MG63 (cell line): ENCODE data around the gene WFDC10A. TPM values are rescaled to one million over a fixed set of nuclear protein-coding genes. Genes with fewer than 3 reads are reported as not detected.
"Not testable (repeated sequence)": the region's sequence is repeated elsewhere in the genome, so short reads cannot be mapped to it uniquely, and the experiment has no call there.

Source experiments
- DNase-seq: peaks from one replicate; pipeline ENCODE4 v3.0.0-alpha.2; 2020
- H3K27me3 ChIP-seq: fragments of 250-450 bp; sonication (Bioruptor Pico); 2 replicates; pipeline ENCODE4 v1.5.1; 2020; ENCODE audit warnings: mild to moderate bottlenecking, moderate library complexity
- H3K36me3 ChIP-seq: fragments of 250-450 bp; sonication (Bioruptor Pico); 2 replicates; pipeline ENCODE4 v1.5.1; 2020; ENCODE audit warnings: mild to moderate bottlenecking, moderate library complexity
- H3K4me3 ChIP-seq: fragments of 250-450 bp; sonication (Bioruptor Pico); 2 replicates; pipeline ENCODE4 v1.5.1; 2020; ENCODE audit warnings: mild to moderate bottlenecking, moderate library complexity
- H3K9me3 ChIP-seq: fragments of 250-450 bp; sonication (Bioruptor Pico); 2 replicates; pipeline ENCODE4 v1.5.1; 2020; ENCODE audit warnings: mild to moderate bottlenecking, moderate library complexity
- total RNA-seq: library from RNA; depleted of rRNA; stranded (reverse); fragments of >200 nt; shearing (Covaris generic); gene quantifications from 2 replicates; pipeline ENCODE4 v1.2.3, GENCODE V29; 2014; ENCODE audit warnings: low replicate concordance; rRNA removed

WFDC10A gene
- total RNA-seq, 1 experiment from 2014 or later: not detected

DNA sequence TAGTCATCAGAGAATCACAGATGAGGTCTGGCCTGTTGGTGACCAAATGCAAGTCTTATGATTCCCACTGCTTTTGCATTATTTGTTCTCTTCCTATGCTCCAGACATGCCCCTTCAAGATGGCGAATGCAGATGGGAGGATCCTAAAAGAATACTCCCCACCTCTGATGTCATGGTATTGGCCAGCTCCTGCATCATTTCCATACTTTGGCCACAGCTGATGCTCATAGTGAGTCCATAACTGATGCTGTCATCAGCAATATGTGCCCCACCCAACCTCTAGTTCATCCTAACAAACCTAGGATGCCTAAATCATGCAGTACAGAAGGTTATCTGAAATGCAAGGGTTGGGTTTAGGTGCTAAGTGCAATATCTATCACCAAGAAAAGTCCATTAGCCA is 7.0 kb downstream of the WFDC10A start:
- no peaks in the 10 kb centered on the region for H3K9me3 ChIP-seq
- H3K27me3 ChIP-seq: peaks cover 9% of the 10 kb centered on the region
- no peaks in the 10 kb centered on the region for H3K36me3 ChIP-seq
- no peak for DNase-seq
- no peak overlapping the region for H3K4me3 ChIP-seq

DNA sequence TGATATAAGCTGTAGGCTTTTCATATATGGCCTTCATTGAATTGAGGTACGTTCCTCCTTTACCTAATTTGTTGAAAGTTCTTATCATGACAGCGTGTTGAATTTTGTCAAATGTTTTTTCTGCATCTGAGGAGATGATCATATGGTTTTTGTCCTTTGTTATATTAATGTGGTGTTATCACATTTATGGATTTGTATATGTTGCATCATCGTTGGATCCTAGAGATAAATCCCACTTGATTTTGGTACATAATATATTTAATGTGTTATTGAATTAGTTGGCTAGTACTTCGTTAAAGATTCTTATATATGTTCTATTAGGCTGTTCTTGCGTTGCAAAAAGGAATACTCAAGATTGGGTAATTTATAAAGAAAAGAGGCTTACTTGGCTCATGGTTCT is 10.1 kb downstream of the WFDC10A start:
- Histone ChIP-seq H3K36me3 (no peaks in the 10 kb centered on the region), H3K4me3 (no peak overlapping the region), H3K9me3 (peaks cover 3% of the 10 kb centered on the region; the same call in 1 of the 2 replicates), H3K27me3 (peaks cover 6% of the 10 kb centered on the region; the same call in 1 of the 2 replicates)
- DNase-seq: no peak

DNA sequence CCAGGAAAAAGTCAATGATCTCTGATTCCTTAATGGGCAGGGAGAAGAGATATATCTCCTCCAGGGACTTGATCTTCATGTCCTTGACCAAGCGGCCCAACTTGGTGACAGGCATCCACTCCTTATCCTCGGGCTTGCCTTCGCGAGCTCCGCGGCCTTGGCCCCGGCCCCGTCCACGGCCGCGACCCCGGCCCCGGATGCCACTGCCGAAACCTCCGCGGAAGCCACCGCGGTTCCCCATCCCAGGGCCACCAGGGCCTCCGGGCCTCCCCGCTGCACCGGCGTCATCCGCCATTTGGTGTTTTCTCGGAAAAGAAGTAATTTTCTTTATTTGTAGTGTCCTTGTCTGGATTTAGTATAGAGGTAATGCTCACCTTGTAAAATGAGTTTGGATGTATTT is 11.5 kb downstream of the WFDC10A start:
- DNase-seq, H3K27me3 ChIP-seq, H3K4me3 ChIP-seq, H3K9me3 ChIP-seq, H3K36me3 ChIP-seq: not testable (repeated sequence)

DNA sequence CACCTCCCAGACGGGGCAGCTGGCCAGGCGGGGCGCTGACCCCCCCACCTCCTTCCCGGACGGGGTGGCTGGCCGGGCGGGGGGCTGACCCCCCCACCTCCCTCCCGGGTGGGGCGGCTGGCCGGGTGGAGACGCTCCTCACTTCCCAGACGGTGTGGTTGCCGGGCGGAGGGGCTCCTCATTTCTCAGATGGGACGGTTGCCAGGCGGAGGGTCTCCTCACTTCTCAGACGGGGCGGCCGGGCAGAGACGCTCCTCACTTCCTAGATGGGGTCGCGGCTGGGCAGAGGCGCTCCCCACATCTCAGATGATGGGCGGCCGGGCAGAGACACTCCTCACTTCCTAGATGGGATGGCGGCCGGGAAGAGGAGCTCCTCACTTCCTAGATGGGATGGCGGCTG is 16.3 kb downstream of the WFDC10A start:
- not testable (repeated sequence) for H3K9me3 ChIP-seq, H3K27me3 ChIP-seq, DNase-seq, H3K36me3 ChIP-seq, H3K4me3 ChIP-seq

DNA sequence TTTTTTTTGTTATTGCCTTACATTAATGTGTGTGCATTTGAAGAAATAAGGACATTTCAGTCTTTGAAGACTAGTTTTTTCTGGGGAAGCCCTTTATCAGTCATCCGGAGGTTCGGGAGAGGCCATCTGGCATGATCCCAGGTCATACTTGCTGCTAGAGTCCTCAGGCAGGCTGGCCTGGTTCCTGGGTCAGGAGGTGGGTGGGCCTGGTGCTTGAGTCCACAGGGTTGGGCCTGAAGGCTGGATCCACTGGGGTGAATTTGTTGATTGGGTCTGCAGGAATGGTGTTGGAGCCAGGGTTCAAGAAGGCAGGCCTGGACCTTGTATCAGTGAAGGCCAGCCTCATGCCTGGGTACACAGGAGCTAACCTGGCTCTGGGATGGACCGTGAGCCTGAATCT is 17.3 kb downstream of the WFDC10A start:
- H3K36me3 ChIP-seq: no peaks in the 10 kb centered on the region
- no peak overlapping the region for H3K4me3 ChIP-seq
- DNase-seq: no peak
- peaks cover 3% of the 10 kb centered on the region; the same call in 1 of the 2 replicates for H3K9me3 ChIP-seq
- H3K27me3 ChIP-seq: 0 out of 2 replicates have a peak, but pooled peaks cover 1% of the 10 kb centered on the region

DNA sequence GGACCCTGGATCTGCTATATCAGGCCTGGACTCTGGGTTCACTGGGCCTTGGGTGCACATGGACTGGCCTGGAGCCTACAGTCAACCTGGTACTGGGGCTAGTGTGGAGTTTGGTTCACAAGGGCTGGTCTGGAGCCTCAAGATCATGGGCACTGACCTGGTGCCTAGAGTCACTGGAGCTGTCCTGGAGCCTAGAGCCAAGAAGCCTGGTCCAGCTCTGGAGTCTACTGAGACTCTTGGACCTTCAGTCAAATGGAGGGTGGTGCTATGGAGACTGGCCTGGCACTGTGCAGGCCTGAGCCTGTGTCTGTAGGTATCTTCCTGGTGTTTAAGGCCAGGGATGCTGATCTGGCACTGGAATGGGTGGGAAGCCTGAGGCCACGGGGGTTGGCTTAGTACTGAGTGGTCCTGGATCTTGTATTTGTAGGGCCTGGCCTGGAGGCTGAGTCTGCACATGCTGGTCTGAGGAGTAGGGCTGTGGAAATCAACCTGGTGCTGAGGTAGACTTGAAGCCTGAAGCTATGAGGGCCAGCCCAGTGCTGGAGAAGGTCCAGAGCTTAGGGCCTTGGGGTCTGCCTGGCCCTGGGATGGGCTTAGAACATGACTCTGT is 18.0 kb downstream of the WFDC10A start:
- H3K4me3 ChIP-seq: no peak overlapping the region
- no peak for DNase-seq
- H3K27me3 ChIP-seq: no peaks in the 10 kb centered on the region
- H3K9me3 ChIP-seq: peaks cover 2% of the 10 kb centered on the region; the same call in 1 of the 2 replicates
- H3K36me3 ChIP-seq: no peaks in the 10 kb centered on the region

DNA sequence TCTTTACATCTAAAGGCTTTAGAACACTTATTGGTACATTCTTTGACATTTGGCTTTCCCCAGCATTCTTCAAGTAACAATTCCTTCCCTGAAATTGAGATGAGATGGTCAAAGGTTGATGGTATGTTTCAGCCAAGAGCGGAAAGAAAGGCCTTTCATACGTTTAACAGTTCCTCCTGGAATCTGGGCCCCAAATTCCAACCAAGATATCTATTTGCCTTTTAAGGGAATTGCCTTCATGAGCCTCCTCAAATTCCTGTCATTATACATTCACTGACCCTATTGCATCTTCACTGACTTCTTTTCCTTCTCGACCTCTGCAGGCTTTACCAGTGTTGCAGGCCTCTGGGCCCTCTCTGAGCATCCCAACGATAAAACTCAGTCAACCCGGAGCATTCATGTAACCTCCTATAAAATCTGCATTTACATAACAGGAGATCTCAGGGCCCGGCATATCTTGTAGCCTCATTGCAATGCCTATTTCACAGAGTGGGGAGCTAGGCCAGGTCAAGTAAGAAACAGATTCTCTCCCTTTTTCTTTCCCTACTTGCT is 19.8 kb downstream of the WFDC10A start:
- DNase-seq: no peak
- no peaks in the 10 kb centered on the region; the same call in 1 of the 2 replicates for H3K27me3 ChIP-seq
- H3K4me3 ChIP-seq: no peak overlapping the region
- H3K36me3 ChIP-seq: no peaks in the 10 kb centered on the region
- H3K9me3 ChIP-seq: no peaks in the 10 kb centered on the region

DNA sequence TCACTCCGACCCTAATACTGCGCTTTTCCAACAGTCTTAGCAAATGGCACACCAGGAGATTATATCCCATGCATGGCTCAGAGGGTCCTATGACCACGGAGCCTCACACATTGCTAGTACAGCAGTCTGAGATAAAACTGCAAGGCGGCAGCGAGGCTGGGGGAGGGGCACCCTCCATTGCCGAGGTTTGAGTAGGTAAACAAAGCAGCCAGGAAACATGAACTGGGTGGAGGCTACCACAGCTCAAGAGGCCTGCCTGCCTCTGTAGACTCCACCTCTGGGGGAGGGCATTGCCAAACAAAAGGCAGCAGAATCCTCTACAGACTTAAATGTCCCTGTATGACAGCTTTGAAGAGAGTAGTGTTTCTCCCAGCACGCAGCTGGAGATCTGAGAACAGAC is 22.2 kb downstream of the WFDC10A start:
- H3K27me3 ChIP-seq, H3K36me3 ChIP-seq, H3K9me3 ChIP-seq, H3K4me3 ChIP-seq, DNase-seq: not testable (repeated sequence)

DNA sequence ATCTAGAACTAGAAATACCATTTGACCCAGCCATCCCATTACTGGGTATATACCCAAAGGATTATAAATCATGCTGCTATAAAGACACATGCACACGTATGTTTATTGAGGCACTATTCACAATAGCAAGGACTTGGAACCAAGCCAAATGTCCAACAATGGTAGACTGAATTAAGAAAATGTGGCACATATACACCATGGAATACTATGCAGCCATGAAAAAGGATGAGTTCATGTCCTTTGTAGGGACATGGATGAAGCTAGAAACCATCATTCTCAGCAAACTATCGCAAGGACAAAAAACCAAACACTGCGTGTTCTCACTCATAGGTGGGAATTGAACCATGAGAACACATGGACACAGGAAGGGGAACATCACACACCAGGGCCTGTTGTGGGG is 27.5 kb downstream of the WFDC10A start:
- not testable (repeated sequence) for H3K4me3 ChIP-seq, H3K9me3 ChIP-seq, H3K36me3 ChIP-seq, DNase-seq, H3K27me3 ChIP-seq

DNA sequence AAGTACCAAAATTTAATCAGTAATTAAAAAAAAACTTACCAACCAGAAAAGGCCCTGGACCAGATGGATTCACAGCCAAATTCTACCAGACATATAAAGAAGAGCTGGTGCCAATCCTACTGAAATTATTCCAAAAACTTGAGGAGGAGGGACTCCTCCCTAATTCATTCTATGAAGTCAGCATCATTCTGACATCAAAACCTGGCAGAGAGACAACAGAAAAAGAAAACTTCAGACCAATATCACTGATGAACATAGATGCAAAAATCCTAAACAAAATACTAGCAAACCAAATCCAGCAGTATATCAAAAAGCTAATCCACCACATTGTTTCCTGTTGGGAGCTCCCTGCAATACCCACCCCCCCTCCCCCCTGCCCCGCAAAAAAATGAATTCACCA is 40.6 kb downstream of the WFDC10A start, which contains the start of gene WFDC11:
Gene WFDC11, minus strand, starts transcription at position 101 of the 400 bp plus-strand sequence. CDS start 19,639 bp downstream, outside the sequence.
- Histone ChIP-seq H3K36me3 (no peaks in the 10 kb centered on the region), H3K27me3 (peaks cover 2% of the 10 kb centered on the region), H3K9me3 (no peaks in the 10 kb centered on the region), H3K4me3 (no peak within 1 kb of the TSS)
- no peak for DNase-seq

DNA sequence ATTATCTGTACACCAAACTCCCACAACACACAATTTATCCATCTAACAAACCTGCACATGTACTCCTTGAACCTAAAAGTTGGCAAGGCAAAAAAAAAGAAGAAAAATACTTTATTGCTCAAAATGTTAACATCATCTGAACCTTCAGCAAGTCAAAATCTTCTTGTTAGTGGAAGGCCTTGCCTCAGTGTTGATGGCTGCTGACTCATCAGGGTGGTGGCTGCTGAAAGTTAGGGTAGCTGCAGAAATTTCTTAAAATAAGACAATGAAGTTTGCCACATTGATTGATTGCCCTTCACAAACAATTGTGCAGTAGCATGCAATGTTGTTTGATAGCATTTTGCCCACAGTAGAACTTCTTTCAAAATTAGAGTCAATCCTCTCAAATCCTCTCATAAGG is 43.2 kb downstream of the WFDC10A start:
- no peaks in the 10 kb centered on the region for H3K36me3 ChIP-seq
- peaks cover 3% of the 10 kb centered on the region for H3K27me3 ChIP-seq
- H3K9me3 ChIP-seq: no peaks in the 10 kb centered on the region; the same call in 1 of the 2 replicates
- no peak overlapping the region for H3K4me3 ChIP-seq
- DNase-seq: no peak

DNA sequence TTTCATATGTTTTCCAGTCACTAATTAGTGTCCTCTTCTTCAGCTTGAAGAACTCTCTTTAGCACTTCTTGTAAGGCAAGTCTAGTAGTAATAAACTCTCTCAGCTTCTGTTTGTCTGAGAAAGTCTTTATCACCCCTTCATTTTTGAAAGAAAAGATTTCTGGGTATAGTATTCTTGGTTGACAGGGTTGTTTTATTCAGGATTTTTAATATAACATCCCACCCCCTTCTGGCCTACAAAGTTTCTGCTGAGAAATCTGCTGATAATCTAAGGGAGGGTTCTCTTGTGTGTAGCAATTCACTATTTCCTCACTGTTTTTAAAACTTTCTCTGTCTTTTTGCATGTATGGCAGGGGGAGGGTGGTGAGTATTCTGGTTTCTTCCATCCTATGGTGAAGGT is 50.1 kb downstream of the WFDC10A start:
- peaks cover 8% of the 10 kb centered on the region for H3K27me3 ChIP-seq
- H3K36me3 ChIP-seq: no peaks in the 10 kb centered on the region
- H3K4me3 ChIP-seq: no peak overlapping the region
- DNase-seq: no peak
- H3K9me3 ChIP-seq: peaks cover 2% of the 10 kb centered on the region; the same call in 1 of the 2 replicates

Other genes starting within 250 kb of the WFDC10A start
- 17.6 and 25.0 TPM in 2 replicates for gene DBNDD2, start 221.4 kb upstream of the WFDC10A start, total RNA-seq
- 35.6 and 66.5 TPM in 2 replicates for gene PIGT, start 213.6 kb upstream of the WFDC10A start, total RNA-seq
- not detected in 2 replicates for gene WFDC2, start 160.0 kb upstream of the WFDC10A start, total RNA-seq
- not detected in 2 replicates for gene SPINT3, start 114.1 kb upstream of the WFDC10A start, total RNA-seq
- gene WFDC6, start 90.3 kb upstream of the WFDC10A start, total RNA-seq: not detected in 2 replicates
- gene EPPIN, start 82.3 kb upstream of the WFDC10A start, total RNA-seq: not detected in 2 replicates
- not detected in 2 replicates for gene WFDC8, start 50.5 kb upstream of the WFDC10A start, total RNA-seq
- gene WFDC9, start 1.5 kb downstream of the WFDC10A start, total RNA-seq: not detected in 2 replicates
- gene WFDC11, start 40.5 kb downstream of the WFDC10A start, total RNA-seq: not detected in 2 replicates
- not detected in 2 replicates for gene WFDC13, start 72.3 kb downstream of the WFDC10A start, total RNA-seq
- gene WFDC10B, start 75.3 kb downstream of the WFDC10A start, total RNA-seq: not detected in 2 replicates
- gene SPINT4, start 92.6 kb downstream of the WFDC10A start, total RNA-seq: not detected in 2 replicates
- gene WFDC3, start 162.1 kb downstream of the WFDC10A start, total RNA-seq: 0.59 TPM in 1 of 2 replicates, not detected in the other
- 50.3 and 70.0 TPM in 2 replicates for gene DNTTIP1, start 162.2 kb downstream of the WFDC10A start, total RNA-seq
- gene UBE2C, start 182.9 kb downstream of the WFDC10A start, total RNA-seq: 69.5 and 72.7 TPM in 2 replicates
- gene TNNC2, start 197.6 kb downstream of the WFDC10A start, total RNA-seq: not detected in 2 replicates
- 55.6 and 74.9 TPM in 2 replicates for gene SNX21, start 204.1 kb downstream of the WFDC10A start, total RNA-seq
- 39.6 and 46.9 TPM in 2 replicates for gene ACOT8, start 227.7 kb downstream of the WFDC10A start, total RNA-seq
- 8.4 and 14.2 TPM in 2 replicates for gene ZSWIM3, start 227.9 kb downstream of the WFDC10A start, total RNA-seq